Measurements from ENCODE around the gene RNF13. TPM values are rescaled to one million over a fixed set of nuclear protein-coding genes. Genes with fewer than 3 reads are reported as not detected.

Gene RNF13
- total RNA-seq, 2 donors from 2014 or later = 48.8 to 56.0 TPM

GRCh38 chr3:149843502-149843901 lies 30.5 kb downstream of the RNF13 start:
- no peak for DNase-seq (ENCODE audit: low spot score)
- Histone ChIP-seq H3K27me3 (no peaks in the 10 kb centered on the region), H3K4me1 (peaks cover 0 to 4% of the 10 kb centered on the region in 2 donors), H3K9me3 (no peaks in the 10 kb centered on the region), H3K27ac (no peak overlapping the region), H3K4me3 (no peak overlapping the region), H3K36me3 (peaks cover 12% of the 10 kb centered on the region)
- TF ChIP-seq CTCF (IDR thresholded peaks at IDR 0.05) = no peak

- H3K4me1 ChIP-seq = peaks cover 0 to 4% of the 10 kb centered on the region in 2 donors
- H3K27ac ChIP-seq = no peak overlapping the region
- no peak for DNase-seq (ENCODE audit: low spot score)
These were observed 31.1 kb downstream of the RNF13 start for GRCh38 chr3:149844091-149844490.

GRCh38 chr3:149845570-149846244 lies 32.7 kb downstream of the RNF13 start:
- Histone ChIP-seq H3K36me3 (peaks cover 12% of the 10 kb centered on the region), H3K9me3 (no peaks in the 10 kb centered on the region), H3K27ac (no peak overlapping the region), H3K27me3 (no peaks in the 10 kb centered on the region), H3K4me1 (peaks cover 0 to 4% of the 10 kb centered on the region in 2 donors), H3K4me3 (no peak overlapping the region)
- DNase-seq (ENCODE audit: low spot score) = no peak
- no peak for TF ChIP-seq CTCF (IDR thresholded peaks at IDR 0.05)

More at GRCh38 chr3:149844091-149844490, 31.1 kb downstream of the RNF13 start:
- TF ChIP-seq CTCF (IDR thresholded peaks at IDR 0.05) = no peak
- Histone ChIP-seq H3K27me3 (no peaks in the 10 kb centered on the region), H3K36me3 (peaks cover 12% of the 10 kb centered on the region), H3K4me3 (no peak overlapping the region), H3K9me3 (no peaks in the 10 kb centered on the region)

GRCh38 chr3:149848238-149848637 lies 35.2 kb downstream of the RNF13 start:
- no peak for TF ChIP-seq CTCF (IDR thresholded peaks at IDR 0.05)
- Histone ChIP-seq H3K36me3 (peaks cover 12% of the 10 kb centered on the region), H3K27me3 (no peaks in the 10 kb centered on the region), H3K4me1 (no peaks in the 10 kb centered on the region), H3K9me3 (no peaks in the 10 kb centered on the region), H3K4me3 (no peak overlapping the region), H3K27ac (no peak overlapping the region)
- no peak for DNase-seq (ENCODE audit: low spot score)

- no peak overlapping the region for H3K4me3 ChIP-seq
- H3K4me1 ChIP-seq = no peaks in the 10 kb centered on the region
- peaks cover 12% of the 10 kb centered on the region for H3K36me3 ChIP-seq
- H3K27ac ChIP-seq = no peak overlapping the region
- no peaks in the 10 kb centered on the region for H3K27me3 ChIP-seq
- H3K9me3 ChIP-seq = no peaks in the 10 kb centered on the region
- no peak for TF ChIP-seq CTCF (IDR thresholded peaks at IDR 0.05)
- DNase-seq (ENCODE audit: low spot score) = no peak
These were observed 35.7 kb downstream of the RNF13 start for GRCh38 chr3:149848688-149849087.

Data from right atrium auricular region (tissue), 2 donors.